ENCODE measurements around the gene HS6ST2. TPM values are rescaled to one million over a fixed set of nuclear protein-coding genes. Genes with fewer than 3 reads are reported as not detected.

HS6ST2 gene
- total RNA-seq, 1 donor from 2014 or later: not detected

DNA sequence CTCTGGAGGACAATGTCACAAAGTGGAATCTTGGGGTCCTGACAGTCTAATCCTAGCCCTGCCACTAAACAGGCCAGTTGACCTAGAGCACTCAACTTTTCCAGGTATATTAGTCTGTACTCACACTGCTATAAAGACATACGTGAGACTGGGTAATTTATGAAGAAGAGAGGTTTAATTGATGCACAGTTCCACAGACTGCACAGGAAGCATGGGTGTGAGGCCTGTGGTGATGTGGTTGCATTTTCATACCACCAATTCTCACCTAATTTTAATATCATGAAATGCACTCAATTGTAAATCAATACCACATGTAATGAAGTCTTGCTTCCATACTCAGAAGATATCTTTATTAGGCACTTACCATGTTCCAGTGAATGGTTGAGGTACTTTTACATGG lies 192.0 kb downstream of the HS6ST2 start:
- no peaks in the 10 kb centered on the region for H3K36me3 ChIP-seq
- no peak overlapping the region for H3K4me3 ChIP-seq
- no peaks in the 10 kb centered on the region for H3K4me1 ChIP-seq
- H3K27me3 ChIP-seq: no peaks in the 10 kb centered on the region
- intact Hi-C loops (cut with DNase I): no loop called here
- TF ChIP-seq, protein P1, sequence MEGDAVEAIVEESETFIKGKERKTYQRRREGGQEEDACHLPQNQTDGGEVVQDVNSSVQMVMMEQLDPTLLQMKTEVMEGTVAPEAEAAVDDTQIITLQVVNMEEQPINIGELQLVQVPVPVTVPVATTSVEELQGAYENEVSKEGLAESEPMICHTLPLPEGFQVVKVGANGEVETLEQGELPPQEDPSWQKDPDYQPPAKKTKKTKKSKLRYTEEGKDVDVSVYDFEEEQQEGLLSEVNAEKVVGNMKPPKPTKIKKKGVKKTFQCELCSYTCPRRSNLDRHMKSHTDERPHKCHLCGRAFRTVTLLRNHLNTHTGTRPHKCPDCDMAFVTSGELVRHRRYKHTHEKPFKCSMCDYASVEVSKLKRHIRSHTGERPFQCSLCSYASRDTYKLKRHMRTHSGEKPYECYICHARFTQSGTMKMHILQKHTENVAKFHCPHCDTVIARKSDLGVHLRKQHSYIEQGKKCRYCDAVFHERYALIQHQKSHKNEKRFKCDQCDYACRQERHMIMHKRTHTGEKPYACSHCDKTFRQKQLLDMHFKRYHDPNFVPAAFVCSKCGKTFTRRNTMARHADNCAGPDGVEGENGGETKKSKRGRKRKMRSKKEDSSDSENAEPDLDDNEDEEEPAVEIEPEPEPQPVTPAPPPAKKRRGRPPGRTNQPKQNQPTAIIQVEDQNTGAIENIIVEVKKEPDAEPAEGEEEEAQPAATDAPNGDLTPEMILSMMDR (IDR thresholded peaks at IDR 0.05): no peak
- no peaks in the 10 kb centered on the region for H3K9me3 ChIP-seq
- DNase-seq (ENCODE audit: low spot score in 2 of 2): no peak
- no peak overlapping the region for H3K27ac ChIP-seq

DNA sequence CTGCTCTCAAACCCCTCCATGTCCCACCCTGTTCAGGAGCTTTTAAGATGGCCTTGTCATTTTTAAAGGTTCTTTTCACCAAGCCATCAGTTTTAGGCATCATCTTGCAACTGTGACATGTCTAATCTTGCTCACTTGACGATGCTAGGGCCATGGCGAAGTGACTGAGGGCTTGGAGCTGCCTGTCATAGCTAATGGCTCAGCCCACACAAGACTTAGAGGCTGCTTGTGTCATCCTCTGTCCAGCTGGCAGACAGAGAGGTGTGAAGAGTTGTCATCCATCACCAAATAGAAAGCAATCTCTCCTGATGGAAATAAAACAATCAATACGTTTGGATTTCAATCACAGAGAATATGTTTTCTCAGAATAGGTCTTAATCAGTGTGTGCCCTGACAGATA lies 194.9 kb downstream of the HS6ST2 start:
- Histone ChIP-seq H3K27ac (no peak overlapping the region), H3K27me3 (no peaks in the 10 kb centered on the region), H3K4me3 (no peak overlapping the region), H3K9me3 (no peaks in the 10 kb centered on the region), H3K4me1 (no peaks in the 10 kb centered on the region), H3K36me3 (no peaks in the 10 kb centered on the region)
- intact Hi-C loops (cut with DNase I): no loop called here
- TF ChIP-seq, protein P1 (IDR thresholded peaks at IDR 0.05): no peak
- DNase-seq (ENCODE audit: low spot score in 2 of 2): no peak

- Histone ChIP-seq H3K27me3 (no peaks in the 10 kb centered on the region), H3K4me1 (no peaks in the 10 kb centered on the region), H3K27ac (no peak overlapping the region), H3K9me3 (no peaks in the 10 kb centered on the region), H3K4me3 (no peak overlapping the region), H3K36me3 (no peaks in the 10 kb centered on the region)
- intact Hi-C loops (cut with DNase I): no loop called here
- TF ChIP-seq, protein P1 (IDR thresholded peaks at IDR 0.05): no peak
- no peak for DNase-seq (ENCODE audit: low spot score in 2 of 2)
These were observed 199.7 kb downstream of the HS6ST2 start for GRCh38 chrX:132758759-132759158.

GRCh38 chrX:132757066-132757623 lies 201.3 kb downstream of the HS6ST2 start:
- DNase-seq (ENCODE audit: low spot score in 2 of 2): no peak
- Histone ChIP-seq H3K9me3 (no peaks in the 10 kb centered on the region), H3K27me3 (no peaks in the 10 kb centered on the region), H3K4me3 (no peak overlapping the region), H3K27ac (no peak overlapping the region), H3K4me1 (no peaks in the 10 kb centered on the region), H3K36me3 (no peaks in the 10 kb centered on the region)
- TF ChIP-seq, protein P1 (IDR thresholded peaks at IDR 0.05): no peak
- intact Hi-C loops (cut with DNase I): no loop called here

DNA sequence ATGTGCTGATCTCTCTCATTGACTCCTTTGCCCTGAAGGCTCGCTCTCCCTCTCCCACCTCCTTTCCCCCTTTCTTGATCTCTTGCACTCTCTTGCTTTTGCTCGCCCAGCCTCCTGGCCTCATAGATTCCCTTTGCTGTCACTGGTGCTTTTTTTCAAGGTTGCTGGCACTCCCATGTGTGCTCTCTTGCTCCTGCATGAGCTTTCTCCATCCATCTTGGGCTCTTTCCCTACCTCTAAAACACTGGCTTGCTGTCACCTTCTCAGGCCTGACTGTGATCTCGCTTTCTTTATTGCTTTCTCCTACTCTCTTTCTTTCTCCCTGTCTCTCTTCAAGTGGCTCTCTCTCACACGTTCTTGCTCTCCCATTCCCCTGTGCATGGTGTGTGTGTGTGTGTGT lies 202.0 kb downstream of the HS6ST2 start:
- Histone ChIP-seq H3K36me3 (no peaks in the 10 kb centered on the region), H3K4me1 (no peaks in the 10 kb centered on the region), H3K9me3 (no peaks in the 10 kb centered on the region), H3K4me3 (no peak overlapping the region), H3K27me3 (no peaks in the 10 kb centered on the region), H3K27ac (no peak overlapping the region)
- no peak for DNase-seq (ENCODE audit: low spot score in 2 of 2)
- intact Hi-C loops (cut with DNase I): no loop called here
- TF ChIP-seq, protein P1 (IDR thresholded peaks at IDR 0.05): no peak

Measured in ascending aorta (tissue), 2 donors.